GM19238 (cell line): ENCODE results near the gene PLOD1.

ENCODE experiments used
- DNase-seq: peaks from one replicate; pipeline ENCODE4 v3.0.0; 2011; ENCODE audit warnings: low spot score; ENCODE audit not compliant: insufficient read length

PLOD1 gene

DNA sequence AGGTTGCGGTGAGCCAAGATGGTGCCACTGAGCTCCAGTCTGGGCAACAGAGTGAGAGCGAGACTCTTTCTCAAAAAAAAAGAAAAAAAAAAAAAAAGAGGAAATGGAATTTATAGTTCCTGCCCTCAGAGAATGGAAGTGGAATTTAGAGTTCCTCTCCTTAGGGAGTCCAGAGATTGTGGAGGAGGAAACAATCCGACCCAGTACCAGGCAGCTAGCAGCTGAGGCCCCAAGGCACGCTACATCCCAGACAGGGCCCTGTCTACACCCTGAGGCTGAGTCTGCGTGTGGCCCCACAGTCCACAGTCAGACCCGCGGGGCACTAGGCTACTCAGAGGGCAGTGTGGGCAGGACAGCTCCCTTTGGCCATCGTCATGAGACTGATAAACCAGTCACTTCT is 43.8 kb downstream of the PLOD1 start:
- no peak for DNase-seq

GRCh38 chr1:11979028-11979850 is 44.7 kb downstream of the PLOD1 start:
- no peak for DNase-seq

- DNase-seq = peak; percentile 96
Measured at GRCh38 chr1:11979851-11980675, 45.5 kb downstream of the PLOD1 start, which contains the start of gene MFN2. MFN2 (plus strand) TSS chr1:11980444; CDS start chr1:11989169, 8,725 bp downstream.

DNA sequence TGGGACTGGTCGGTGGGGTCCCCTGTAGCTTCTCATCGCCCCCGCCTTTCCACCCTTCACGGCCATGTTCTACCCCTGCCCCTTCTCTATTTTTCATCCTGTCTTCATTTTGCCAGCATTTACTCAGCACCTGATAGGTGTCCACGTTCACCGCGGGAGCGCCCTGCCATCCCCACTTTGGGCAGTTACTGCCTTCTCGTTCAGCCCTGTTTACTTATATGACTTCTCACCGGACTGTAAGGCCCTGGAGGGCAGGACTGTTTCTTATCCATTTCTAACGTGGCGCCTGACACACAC is 46.1 kb downstream of the PLOD1 start:
- DNase-seq = no peak

DNA sequence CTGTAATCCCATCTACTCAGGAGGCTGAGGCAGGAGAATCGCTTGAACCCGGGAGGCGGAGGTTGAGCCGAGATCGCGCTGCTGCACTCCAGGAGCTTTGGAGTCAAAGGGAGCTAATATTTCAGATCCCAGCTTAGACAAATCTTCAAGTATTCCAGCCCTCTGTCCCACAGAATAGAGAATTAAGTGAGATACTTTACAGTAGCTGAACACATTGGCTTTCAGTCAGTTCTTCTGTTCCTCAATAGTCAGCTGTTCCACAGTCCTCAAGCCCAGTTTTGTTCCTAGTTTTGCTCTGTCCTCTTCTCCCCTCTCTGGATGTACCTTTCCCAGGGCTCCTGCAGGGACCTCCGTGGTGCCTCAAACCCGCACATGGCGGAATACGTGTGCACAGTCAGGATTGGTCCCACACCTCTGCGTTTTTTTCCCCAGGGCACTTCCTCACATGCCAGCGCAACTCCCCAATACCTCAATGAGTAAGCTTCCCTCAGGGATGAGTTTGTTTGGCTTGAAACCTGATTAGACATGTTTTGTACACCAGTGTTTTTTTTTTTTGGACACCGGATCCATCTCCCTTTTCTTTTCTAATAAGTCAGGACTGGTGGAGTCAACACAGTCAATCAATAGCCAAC is 47.0 kb downstream of the PLOD1 start:
- DNase-seq = no peak

- no peak for DNase-seq
Measured at GRCh38 chr1:11982010-11982392, 47.5 kb downstream of the PLOD1 start.

DNA sequence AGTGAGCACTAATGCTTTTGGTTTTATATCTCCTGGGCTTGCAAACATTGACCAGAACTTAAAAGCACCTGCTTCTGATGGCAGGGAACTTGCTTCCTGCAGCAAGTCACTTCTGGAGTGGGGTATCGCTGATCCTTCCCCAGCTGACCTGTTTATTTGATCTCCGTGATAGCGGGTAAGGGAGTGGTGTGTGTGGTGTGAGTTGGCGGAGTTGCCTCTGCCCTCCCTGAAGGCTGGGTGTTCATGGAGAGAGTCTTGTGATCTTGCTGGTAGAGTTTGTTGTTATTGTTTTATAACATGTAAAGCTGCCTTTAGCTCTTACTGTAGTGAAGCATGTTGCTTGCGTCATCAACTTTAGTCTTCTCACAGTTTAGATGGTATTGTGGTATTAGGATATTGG is 49.6 kb downstream of the PLOD1 start:
- DNase-seq = no peak

DNA sequence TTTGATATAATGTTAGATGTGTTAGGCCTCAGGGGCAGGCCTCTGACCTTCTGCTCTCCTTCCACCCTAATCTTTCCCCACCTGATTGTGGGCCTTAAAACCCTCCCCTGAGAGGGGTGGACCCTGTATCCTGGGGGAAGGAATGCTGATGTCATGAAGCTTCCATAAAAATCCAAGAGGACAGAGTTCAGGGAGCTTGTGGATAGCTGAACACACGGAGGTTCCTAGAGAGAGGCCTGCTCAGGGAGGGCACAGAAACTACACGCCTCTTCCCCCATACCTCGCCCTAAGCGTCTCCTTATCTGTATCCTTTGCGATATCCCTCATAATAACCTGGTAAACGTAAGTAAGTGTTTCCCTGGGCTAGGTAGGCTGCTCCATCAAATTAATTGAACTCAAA is 50.1 kb downstream of the PLOD1 start:
- DNase-seq = no peak

- DNase-seq = no peak
Measured at GRCh38 chr1:11985171-11985570, 50.7 kb downstream of the PLOD1 start.

- DNase-seq = no peak
Measured at GRCh38 chr1:11985851-11986250, 51.3 kb downstream of the PLOD1 start.

DNA sequence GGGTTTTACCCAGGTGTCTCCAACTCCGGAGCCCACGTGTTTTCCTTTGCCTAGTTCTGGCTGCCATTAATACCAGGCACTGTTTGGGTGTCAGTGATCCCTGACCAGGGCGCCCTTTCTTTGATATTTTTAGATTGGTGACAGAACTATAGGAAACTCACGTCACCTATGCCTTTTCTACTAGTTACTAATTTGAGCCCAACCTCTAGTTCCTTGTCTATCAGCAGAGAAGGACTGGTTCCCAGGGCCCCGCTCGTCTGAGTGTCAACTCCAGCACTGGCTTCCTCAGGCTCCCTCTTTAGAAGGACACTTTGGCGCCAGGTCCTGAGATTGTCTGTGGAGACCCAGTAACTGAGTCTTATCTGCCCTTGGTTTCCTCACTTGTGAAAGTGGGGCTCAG is 55.2 kb downstream of the PLOD1 start:
- DNase-seq = no peak

DNA sequence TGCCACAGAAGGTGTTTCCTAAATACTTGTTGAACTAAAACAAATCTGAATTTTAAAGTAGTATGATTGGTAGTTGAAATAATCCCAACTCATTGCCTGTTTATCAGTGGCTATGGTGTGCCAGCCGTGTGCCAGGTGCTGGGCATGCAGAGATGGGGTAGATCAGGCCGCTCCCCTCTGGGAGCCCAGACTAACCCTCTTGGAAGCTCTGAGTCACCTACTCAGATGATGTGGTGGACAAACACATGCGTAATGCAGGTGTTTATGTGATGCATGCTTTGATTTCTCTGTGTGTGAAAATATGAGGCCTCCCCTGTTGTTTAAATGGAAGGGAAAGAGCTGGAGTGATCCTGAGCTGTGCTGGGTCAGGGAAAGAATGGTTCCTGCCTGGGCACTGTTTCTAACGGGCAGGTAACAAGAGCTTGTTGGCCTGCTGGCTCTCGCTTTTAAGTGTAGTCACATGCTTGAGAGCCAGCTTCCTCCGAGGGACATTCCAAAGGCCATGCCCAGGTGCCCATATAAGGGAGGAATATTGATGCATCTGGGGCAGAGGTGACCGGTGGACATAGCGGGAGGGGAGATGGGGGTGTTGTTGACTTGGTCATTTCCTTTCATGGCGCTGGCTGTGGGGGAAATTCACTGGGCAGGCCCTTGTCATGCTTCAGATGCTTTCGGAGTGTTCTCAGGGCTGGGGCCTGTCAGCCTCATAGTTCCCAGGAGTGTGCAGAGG is 56.0 kb downstream of the PLOD1 start:
- DNase-seq = no peak

DNA sequence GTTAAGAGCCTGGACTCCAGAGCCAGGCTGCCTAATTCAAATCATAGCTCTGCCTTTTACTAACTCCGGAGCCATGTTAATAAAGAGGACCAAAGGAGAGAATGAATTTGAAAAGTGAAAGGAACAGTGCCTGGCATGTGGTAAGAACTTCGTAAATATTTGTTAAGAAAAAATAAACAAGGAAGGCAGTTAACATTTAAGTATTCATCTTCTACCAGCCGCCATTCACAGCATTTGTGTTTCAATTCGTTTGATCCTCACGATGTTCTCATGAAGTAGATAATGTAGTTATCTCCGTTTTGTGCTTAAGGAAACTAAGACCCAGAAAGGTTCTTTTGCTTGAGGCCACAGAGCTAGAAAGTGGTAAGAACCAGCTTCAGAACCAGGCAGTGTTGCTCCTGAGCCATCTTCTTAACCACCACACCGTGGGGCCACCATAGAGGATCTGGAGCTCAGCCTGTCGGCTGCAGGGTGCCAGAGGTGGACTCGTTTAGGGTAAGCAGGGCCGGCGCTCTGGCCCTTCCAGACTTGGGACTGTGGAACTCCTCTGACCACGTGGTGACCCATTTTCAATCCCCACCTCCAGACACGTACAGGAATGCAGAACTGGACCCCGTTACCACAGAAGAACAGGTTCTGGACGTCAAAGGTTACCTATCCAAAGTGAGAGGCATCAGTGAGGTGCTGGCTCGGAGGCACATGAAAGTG is 57.6 kb downstream of the PLOD1 start:
- DNase-seq = no peak

- DNase-seq = no peak
Measured at GRCh38 chr1:11997081-11997850, 62.7 kb downstream of the PLOD1 start.

GRCh38 chr1:11998636-11999035 is 64.1 kb downstream of the PLOD1 start:
- DNase-seq = no peak

GRCh38 chr1:11999236-11999635 is 64.7 kb downstream of the PLOD1 start:
- no peak for DNase-seq

DNA sequence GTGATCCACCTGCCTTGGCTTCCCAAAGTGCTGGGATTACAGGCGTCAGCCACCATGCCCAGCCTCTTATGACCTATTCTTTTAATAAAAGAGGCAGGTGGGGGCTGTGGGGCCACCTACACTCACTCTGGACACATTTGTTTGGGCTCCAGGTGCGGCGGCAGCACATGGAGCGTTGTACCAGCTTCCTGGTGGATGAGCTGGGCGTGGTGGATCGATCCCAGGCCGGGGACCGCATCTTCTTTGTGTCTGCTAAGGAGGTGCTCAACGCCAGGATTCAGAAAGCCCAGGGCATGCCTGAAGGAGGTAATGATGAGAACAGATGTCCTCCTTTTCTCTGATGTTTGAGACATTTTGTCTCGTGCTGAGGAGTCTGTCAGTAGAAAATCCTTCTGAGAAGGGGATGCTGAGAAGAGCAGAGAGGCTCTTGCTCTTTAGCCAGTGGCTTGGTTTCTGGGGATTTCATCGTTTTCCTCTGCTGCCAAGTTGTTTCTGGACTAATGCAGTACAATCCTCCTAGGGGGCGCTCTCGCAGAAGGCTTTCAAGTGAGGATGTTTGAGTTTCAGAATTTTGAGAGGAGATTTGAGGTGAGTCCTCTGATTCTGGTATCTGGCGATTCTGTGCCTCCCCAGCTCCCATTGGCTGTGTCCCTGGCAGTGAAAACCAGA is 66.9 kb downstream of the PLOD1 start:
- no peak for DNase-seq

- no peak for DNase-seq
Measured at GRCh38 chr1:12001996-12002493, 67.5 kb downstream of the PLOD1 start.

GRCh38 chr1:12003762-12004161 is 69.2 kb downstream of the PLOD1 start:
- DNase-seq = no peak
